ENCODE results near the gene SNTG2.

Gene SNTG2

DNA sequence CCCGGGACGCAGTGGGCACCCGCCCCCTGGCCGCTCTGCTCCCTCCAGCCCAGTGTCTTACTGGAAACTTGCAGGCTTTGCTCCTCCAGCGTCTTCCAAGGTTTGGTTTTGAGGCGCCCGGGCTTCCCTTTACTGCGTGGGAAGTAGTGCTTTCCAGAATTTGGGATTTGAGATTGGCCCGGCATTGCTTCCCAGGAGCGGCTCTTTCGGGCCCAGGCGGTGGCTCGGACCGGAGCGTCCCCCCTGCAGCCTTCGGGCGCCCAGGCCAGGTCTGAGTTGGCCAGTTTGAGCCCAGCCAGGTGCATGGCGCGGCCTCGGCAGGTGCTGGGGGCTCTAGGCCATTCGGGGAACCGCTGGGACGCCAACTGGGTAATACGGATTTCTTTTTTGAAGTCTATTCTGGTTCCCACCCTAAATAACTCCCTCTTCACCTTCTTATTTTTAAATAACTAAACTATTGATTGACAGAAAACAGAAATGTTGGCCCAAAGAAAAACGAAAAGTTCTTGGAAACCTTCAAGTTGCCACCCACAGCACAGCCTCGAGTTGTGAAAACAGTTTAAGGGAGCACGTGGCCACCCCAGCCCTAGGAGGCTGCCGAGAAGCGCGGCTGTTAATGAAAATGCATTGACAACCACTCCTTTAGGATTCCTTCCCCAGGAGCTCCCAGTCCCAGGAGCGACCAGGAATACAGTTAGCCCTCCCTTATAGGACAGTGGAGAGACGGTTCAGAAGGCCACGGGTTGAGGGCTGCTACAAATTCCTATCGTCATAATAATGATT is 766 bp downstream of the SNTG2 start:
- H3K36me3 ChIP-seq: no peaks in the 10 kb centered on the region
- H3K9me3 ChIP-seq (ENCODE audit: severe bottlenecking): no peaks in the 10 kb centered on the region
- peaks cover 7% of the 10 kb centered on the region for H3K27me3 ChIP-seq (ENCODE audit: insufficient read depth, low read depth, severe bottlenecking)
- no peak for TF ChIP-seq CTCF (IDR thresholded peaks at IDR 0.05; ENCODE audit: low read depth, low read length)
- no peak for DNase-seq
- H3K27ac ChIP-seq: no peak overlapping the region
- peak overlapping the region; percentile 41 for H3K4me3 ChIP-seq (ENCODE audit: low read depth, low read length)

DNA sequence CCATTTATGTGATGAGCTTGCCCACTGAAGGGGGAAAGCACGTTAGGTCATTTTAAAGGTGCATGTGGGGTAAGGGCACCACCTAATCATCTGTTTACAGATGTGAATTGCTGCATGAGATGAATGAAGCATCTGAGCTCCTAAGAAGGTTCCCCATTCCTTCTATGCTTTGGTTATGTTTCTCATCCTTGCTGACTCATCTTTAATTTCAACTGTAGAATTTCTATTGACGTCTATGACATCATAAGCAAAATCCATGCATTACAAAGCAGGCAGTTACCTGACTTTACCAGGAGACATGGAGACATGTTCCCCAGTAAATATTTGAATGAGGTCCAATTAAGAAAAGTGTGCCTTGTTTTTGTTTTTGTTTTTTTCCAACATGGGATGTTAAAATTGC is 2.8 kb downstream of the SNTG2 start:
- H3K27ac ChIP-seq: no peak overlapping the region
- TF ChIP-seq CTCF (IDR thresholded peaks at IDR 0.05; ENCODE audit: low read depth, low read length): no peak
- H3K4me3 ChIP-seq (ENCODE audit: low read depth, low read length): no peak overlapping the region
- H3K36me3 ChIP-seq: no peaks in the 10 kb centered on the region
- peaks cover 7% of the 10 kb centered on the region for H3K27me3 ChIP-seq (ENCODE audit: insufficient read depth, low read depth, severe bottlenecking)
- no peak for DNase-seq
- no peaks in the 10 kb centered on the region for H3K9me3 ChIP-seq (ENCODE audit: severe bottlenecking)

DNA sequence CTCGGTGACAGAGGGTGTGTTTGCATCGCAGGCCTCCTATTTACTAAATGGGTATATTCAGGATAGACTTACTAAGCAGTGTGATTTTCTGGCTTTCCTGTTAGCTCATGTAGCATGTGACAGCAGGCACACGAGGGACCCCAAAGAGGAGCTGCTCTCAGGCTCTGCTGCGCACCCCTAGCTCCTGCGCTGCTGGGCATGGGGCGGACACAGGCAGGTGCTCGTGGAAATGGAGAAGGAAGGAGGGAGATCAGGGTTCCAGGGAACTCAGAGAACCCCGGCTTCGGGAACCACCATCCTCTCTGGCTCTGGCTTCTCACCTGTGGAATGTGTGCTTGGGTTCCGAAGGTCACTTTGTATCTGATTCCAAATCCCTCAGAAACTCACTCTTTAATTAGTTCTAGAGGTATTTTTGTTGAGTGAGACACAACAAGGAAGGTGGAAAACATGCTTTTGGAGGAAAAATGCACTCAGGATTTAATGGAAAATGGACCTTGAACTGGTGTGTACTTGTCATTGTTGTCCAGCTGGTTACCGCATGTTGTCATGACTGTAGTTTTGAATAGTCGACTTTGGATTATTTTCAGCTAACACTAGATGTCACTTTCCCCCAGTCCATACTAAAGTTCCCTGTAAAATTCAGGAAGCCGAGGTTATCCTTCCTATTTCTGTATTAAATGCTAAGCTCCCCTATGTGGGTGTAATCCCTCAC is 3.5 kb downstream of the SNTG2 start:
- Histone ChIP-seq H3K4me3 (ENCODE audit: low read depth, low read length) (no peak overlapping the region), H3K27ac (no peak overlapping the region), H3K27me3 (ENCODE audit: insufficient read depth, low read depth, severe bottlenecking) (peaks cover 7% of the 10 kb centered on the region), H3K36me3 (no peaks in the 10 kb centered on the region), H3K9me3 (ENCODE audit: severe bottlenecking) (no peaks in the 10 kb centered on the region)
- TF ChIP-seq CTCF (IDR thresholded peaks at IDR 0.05; ENCODE audit: low read depth, low read length): peak; percentile 19; the same call in 1 of the 2 replicates
- no peak for DNase-seq

DNA sequence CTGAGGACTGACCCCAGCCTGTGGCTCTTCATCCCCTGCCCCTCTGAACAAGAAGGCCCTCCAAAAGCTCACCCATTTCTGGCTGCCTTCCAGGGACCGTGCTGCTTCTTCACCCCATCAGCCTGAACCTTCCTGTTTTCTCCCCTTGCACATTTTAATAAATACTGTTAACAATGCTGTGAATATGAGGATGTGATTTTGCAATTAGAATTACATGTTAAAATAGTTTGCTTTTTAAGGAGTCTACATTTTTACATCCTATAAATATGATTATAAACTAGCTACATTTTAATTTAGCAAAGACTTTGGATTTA is 4.0 kb downstream of the SNTG2 start:
- peaks cover 3% of the 10 kb centered on the region for H3K27me3 ChIP-seq (ENCODE audit: insufficient read depth, low read depth, severe bottlenecking)
- TF ChIP-seq CTCF (IDR thresholded peaks at IDR 0.05; ENCODE audit: low read depth, low read length): no peak
- DNase-seq: no peak
- no peaks in the 10 kb centered on the region for H3K36me3 ChIP-seq
- H3K27ac ChIP-seq: no peak overlapping the region
- H3K4me3 ChIP-seq (ENCODE audit: low read depth, low read length): no peak overlapping the region
- no peaks in the 10 kb centered on the region for H3K9me3 ChIP-seq (ENCODE audit: severe bottlenecking)

- Histone ChIP-seq H3K36me3 (no peaks in the 10 kb centered on the region), H3K4me3 (ENCODE audit: low read depth, low read length) (no peak overlapping the region), H3K27me3 (ENCODE audit: insufficient read depth, low read depth, severe bottlenecking) (no peaks in the 10 kb centered on the region), H3K27ac (no peak overlapping the region), H3K9me3 (ENCODE audit: severe bottlenecking) (no peaks in the 10 kb centered on the region)
- DNase-seq: no peak
- TF ChIP-seq CTCF (IDR thresholded peaks at IDR 0.05; ENCODE audit: low read depth, low read length): no peak
Observed at GRCh38 chr2:955829-956731, 5.4 kb downstream of the SNTG2 start.

All from WERI-Rb-1 (cell line).